GM23338 (cell line): ENCODE measurements around the gene ANO6. TPM values are rescaled to one million over a fixed set of nuclear protein-coding genes. Genes with fewer than 3 reads are reported as not detected.

Experiments
- ATAC-seq: fragments of 200-7000 bp; cut with Tn5 transposase; 3 replicates; pipeline ENCODE4 v1.9.1; 2020
- DNase-seq: peaks from one replicate; pipeline ENCODE4 v3.0.0-alpha.2; 2015; ENCODE audit warnings: low spot score
- H2AFZ ChIP-seq: fragments of 200-600 bp; sonication (generic); 2 replicates; pipeline ENCODE4 v1.8.0; 2016; ENCODE audit warnings: antibody characterized with exemption, mild to moderate bottlenecking, moderate library complexity
- H3F3A ChIP-seq: fragments of 200-600 bp; sonication (generic); replicated peaks from 2 replicates; pipeline ENCODE4 v1.8.0; 2017; ENCODE audit warnings: antibody characterized with exemption, mixed run types, low read depth
- H3K27ac ChIP-seq: fragments of 200-600 bp; sonication (generic); 2 replicates; pipeline ENCODE4 v1.6.1; 2016; ENCODE audit warnings: low read depth
- H3K27me3 ChIP-seq: fragments of 200-600 bp; sonication (generic); 2 replicates; pipeline ENCODE4 v1.8.0; 2016; ENCODE audit warnings: mild to moderate bottlenecking, mixed run types, moderate library complexity; ENCODE audit not compliant: insufficient read depth
- H3K36me3 ChIP-seq: fragments of 200-600 bp; sonication (generic); 2 replicates; pipeline ENCODE4 v1.8.0; 2016; ENCODE audit warnings: mild to moderate bottlenecking; ENCODE audit not compliant: insufficient read depth
- H3K4me1 ChIP-seq: fragments of 200-600 bp; sonication (generic); 2 replicates; pipeline ENCODE4 v1.8.0; 2016; ENCODE audit warnings: mild to moderate bottlenecking, moderate library complexity; ENCODE audit not compliant: insufficient read depth
- H3K4me2 ChIP-seq: fragments of 200-600 bp; sonication (generic); 2 replicates; pipeline ENCODE4 v1.7.1; 2017; ENCODE audit warnings: mixed run types
- H3K4me3 ChIP-seq: fragments of 200-600 bp; sonication (generic); 2 replicates; pipeline ENCODE4 v1.6.1; 2016; ENCODE audit warnings: mixed run types
- H3K79me2 ChIP-seq: fragments of 200-600 bp; sonication (generic); replicated peaks from 2 replicates; pipeline ENCODE4 v1.8.0; 2017; ENCODE audit warnings: mild to moderate bottlenecking; ENCODE audit not compliant: insufficient read depth
- H3K9me2 ChIP-seq: fragments of 200-600 bp; sonication (generic); 2 replicates; pipeline ENCODE4 v1.8.0; 2017; ENCODE audit not compliant: insufficient read depth
- H4K20me1 ChIP-seq: fragments of 200-600 bp; sonication (generic); replicated peaks from 2 replicates; pipeline ENCODE4 v1.8.0; 2017; ENCODE audit warnings: mild to moderate bottlenecking; ENCODE audit not compliant: insufficient read depth
- H3K27ac Mint-ChIP-seq: 2 replicates; pipeline ENCODE4 v1.8.0; 2020; ENCODE audit warnings: inconsistent platforms, mild to moderate bottlenecking, moderate library complexity, mixed read lengths
- H3K27me3 Mint-ChIP-seq: 3 replicates; pipeline ENCODE4 v1.8.0; 2022; ENCODE audit warnings: low read depth, mild to moderate bottlenecking, moderate library complexity, mixed read lengths, inconsistent platforms; ENCODE audit not compliant: insufficient read depth, poor library complexity
- H3K36me3 Mint-ChIP-seq: 3 replicates; pipeline ENCODE4 v1.8.0; 2021; ENCODE audit warnings: low read depth, mild to moderate bottlenecking, inconsistent platforms, moderate library complexity, mixed read lengths
- H3K4me1 Mint-ChIP-seq: 3 replicates; pipeline ENCODE4 v1.8.0; 2020; ENCODE audit warnings: mild to moderate bottlenecking, inconsistent platforms, mixed read lengths
- H3K4me3 Mint-ChIP-seq: 3 replicates; pipeline ENCODE4 v1.8.0; 2021; ENCODE audit warnings: moderate library complexity, mild to moderate bottlenecking, inconsistent platforms, mixed read lengths
- H3K9me3 Mint-ChIP-seq: 3 replicates; pipeline ENCODE4 v1.8.0; 2020; ENCODE audit warnings: moderate library complexity, mild to moderate bottlenecking, inconsistent platforms, mixed read lengths
- CREB1 ChIP-seq: fragments of 250-450 bp; sonication (Bioruptor Pico); IDR thresholded peaks from 2 replicates; pipeline ENCODE4 v1.5.0; 2020; ENCODE audit warnings: low read depth, mild to moderate bottlenecking, moderate library complexity
- CTCF ChIP-seq, 2 experiments: fragments of 200-600 bp in 1 of 2; sonication (generic) in 1 of 2; conservative IDR thresholded peaks; 2 replicates each; pipeline versions ENCODE4 v1.5.1 to v1.6.1; 2016 to 2017; ENCODE audit warnings: antibody characterized with exemption in 2 of 2, low read depth in 2 of 2, mild to moderate bottlenecking in 2 of 2, moderate library complexity in 1 of 2
- ETS1 ChIP-seq: IDR thresholded peaks from 2 replicates; pipeline ENCODE4 v1.6.1; 2016; ENCODE audit warnings: antibody characterized with exemption
- EZH2 ChIP-seq: fragments of 200-600 bp; sonication (generic); IDR thresholded peaks from one replicate; pipeline ENCODE4 v1.8.0; 2017; ENCODE audit warnings: antibody characterized with exemption, mild to moderate bottlenecking, low read depth; ENCODE audit not compliant: unreplicated experiment
- EZH2phosphoT487 ChIP-seq: fragments of 200-600 bp; sonication (generic); IDR thresholded peaks from one replicate; pipeline ENCODE4 v1.8.1; 2018; ENCODE audit warnings: antibody characterized with exemption; ENCODE audit not compliant: unreplicated experiment
- JUNB ChIP-seq: IDR thresholded peaks from one replicate; pipeline ENCODE4 v1.6.1; 2016; ENCODE audit warnings: antibody characterized with exemption; ENCODE audit not compliant: unreplicated experiment
- NANOG ChIP-seq: IDR thresholded peaks from 2 replicates; pipeline ENCODE4 v1.6.1; 2016; ENCODE audit warnings: antibody characterized with exemption, borderline replicate concordance
- POLR2AphosphoS5 ChIP-seq: IDR thresholded peaks from 2 replicates; pipeline ENCODE4 v1.6.1; 2016; ENCODE audit warnings: antibody characterized with exemption, low read depth
- REST ChIP-seq: IDR thresholded peaks from one replicate; pipeline ENCODE4 v1.6.1; 2018; ENCODE audit warnings: antibody characterized with exemption; ENCODE audit not compliant: unreplicated experiment
- STAT1 ChIP-seq: IDR thresholded peaks from one replicate; pipeline ENCODE4 v1.6.1; 2016; ENCODE audit warnings: antibody characterized with exemption; ENCODE audit not compliant: unreplicated experiment
- ZNF331 ChIP-seq: fragments of 250-450 bp; sonication (Bioruptor Pico); IDR thresholded peaks from 2 replicates; pipeline ENCODE4 v1.5.0; 2020; ENCODE audit warnings: low read depth, mild to moderate bottlenecking, moderate library complexity
- polyA plus RNA-seq: library from polyadenylated mRNA; unstranded; fragments of >200 nt; fragmentation: Nextera tagmentation; extraction: Ambion mirVana; gene quantifications from 2 replicates; pipeline ENCODE4 v1.2.1, GENCODE V29; 2016
- total RNA-seq: library from RNA; depleted of rRNA; stranded (reverse); fragments of >200 nt; shearing (Covaris generic); gene quantifications from 2 replicates; pipeline ENCODE4 v1.2.3, GENCODE V29; 2014

The ANO6 gene
- total and polyA plus RNA-seq, 2 experiments from 2014 or later: 21.1 to 48.9 TPM

GRCh38 chr12:45278447-45278846, 62.6 kb downstream of the ANO6 start:
- Histone ChIP-seq H4K20me1 (no peaks in the 10 kb centered on the region), H3K36me3 (no peaks in the 10 kb centered on the region), H3K4me3 (no peak overlapping the region), H3K27ac (no peak overlapping the region), H3K4me2 (no peak overlapping the region), H3K79me2 (peaks cover 51% of the 10 kb centered on the region), H3F3A (no peaks in the 10 kb centered on the region), H3K9me2 (no peaks in the 10 kb centered on the region), H2AFZ (no peak overlapping the region), H3K4me1 (0 out of 2 replicates have a peak, but pooled peaks cover under 1% of the 10 kb centered on the region), H3K27me3 (no peaks in the 10 kb centered on the region)
- H3K27me3 Mint-ChIP-seq: peaks cover 1% of the 10 kb centered on the region
- H3K36me3 Mint-ChIP-seq: peaks cover 13% of the 10 kb centered on the region
- DNase-seq (no peak), ATAC-seq (no peak)
- TF ChIP-seq JUNB (no peak), CTCF (conservative IDR thresholded peaks at IDR 0.05; ENCODE audit: low read depth in 2 of 2) (no peak), REST (no peak), EZH2phosphoT487 (no peak), ETS1 (no peak)
- peaks cover 14% of the 10 kb centered on the region for H3K4me1 Mint-ChIP-seq
- no peak overlapping the region for H3K4me3 Mint-ChIP-seq
- H3K9me3 Mint-ChIP-seq: no peaks in the 10 kb centered on the region
- H3K27ac Mint-ChIP-seq: 0 out of 2 replicates have a peak overlapping the region, but pooled peaks have one; percentile 3

GRCh38 chr12:45279931-45280830, 64.3 kb downstream of the ANO6 start:
- peaks cover 56% of the 10 kb centered on the region for H3K79me2 ChIP-seq
- no peak for ATAC-seq
- no peaks in the 10 kb centered on the region for H4K20me1 ChIP-seq
- no peak for TF ChIP-seq CREB1 (CRISPR knock-in tag)
- TF ChIP-seq EZH2: no peak
- no peak for TF ChIP-seq ETS1
- TF ChIP-seq JUNB: no peak
- no peak for TF ChIP-seq NANOG
- TF ChIP-seq CTCF (conservative IDR thresholded peaks at IDR 0.05; ENCODE audit: low read depth in 2 of 2): no peak
- no peak for TF ChIP-seq EZH2phosphoT487
- TF ChIP-seq ZNF331 (CRISPR knock-in tag): no peak
- no peak for TF ChIP-seq STAT1
- no peak for TF ChIP-seq POLR2AphosphoS5

More at GRCh38 chr12:45279931-45280830, 64.3 kb downstream of the ANO6 start:
- Histone ChIP-seq H2AFZ (no peak overlapping the region), H3K4me2 (no peak overlapping the region), H3K27ac (no peak overlapping the region), H3K4me1 (peaks cover 8% of the 10 kb centered on the region), H3K27me3 (no peaks in the 10 kb centered on the region), H3K9me2 (no peaks in the 10 kb centered on the region), H3K4me3 (no peak overlapping the region), H3F3A (no peaks in the 10 kb centered on the region), H3K36me3 (no peaks in the 10 kb centered on the region)
- no peak overlapping the region for H3K27ac Mint-ChIP-seq
- no peak overlapping the region for H3K4me3 Mint-ChIP-seq
- no peaks in the 10 kb centered on the region for H3K9me3 Mint-ChIP-seq
- H3K27me3 Mint-ChIP-seq: peaks cover 1% of the 10 kb centered on the region
- peaks cover 30% of the 10 kb centered on the region for H3K4me1 Mint-ChIP-seq
- DNase-seq: no peak
- H3K36me3 Mint-ChIP-seq: peaks cover 13% of the 10 kb centered on the region
